GM12878 (cell line): ENCODE data around the gene ABCA3. TPM values are rescaled to one million over a fixed set of nuclear protein-coding genes. Genes with fewer than 3 reads are reported as not detected.

Source experiments
- ATAC-seq: fragments of 200-7000 bp; cut with Tn5 transposase; 3 replicates; pipeline ENCODE4 v1.9.1; 2020; ENCODE audit warnings: mild to moderate bottlenecking, moderate library complexity
- BruUV-seq: library from RNA; stranded (reverse); fragments of 400-500 nt; replicated peaks from 2 replicates; lab custom pipeline; 2021; lab: Mats Ljungman, UMichigan
- CTCF ChIA-PET: fragments of 300-600 bp; sonication (Branson Sonifier 250); formaldehyde crosslinking; extraction: SDS; loops from one replicate; lab custom pipeline; 2021; ENCODE audit warnings: inconsistent platforms; lab: Yijun Ruan, JAX
- POLR2A ChIA-PET: fragments of 350-600 bp; formaldehyde crosslinking; extraction: SDS; loops from one replicate; lab custom pipeline; 2021; ENCODE audit warnings: inconsistent platforms; lab: Charles Lee
- RAD21 ChIA-PET: fragments of 300-600 bp; sonication (Branson Sonifier 250); formaldehyde crosslinking; loops from one replicate; lab custom pipeline; 2023; ENCODE audit warnings: antibody characterized with exemption; ENCODE audit not compliant: unreplicated experiment; lab: Charles Lee
- SMC1A ChIA-PET: fragments of 300-600 bp; sonication (Branson Sonifier 250); formaldehyde crosslinking; loops from one replicate; lab custom pipeline; 2023; ENCODE audit not compliant: unreplicated experiment, uncharacterized antibody; lab: Charles Lee
- DNase-seq: peaks from one replicate; pipeline ENCODE4 v3.0.0-alpha.2; 2011; ENCODE audit warnings: low read depth, low spot score
- FAIRE-seq: peaks from 3 replicates; lab custom pipeline; 2011; peaks lifted over from hg19 to GRCh38; lab: Jason Lieb, UNC
- H2AFZ ChIP-seq: 2 replicates; pipeline ENCODE4 v1.6.0; 2011; ENCODE audit warnings: low read depth, low read length, control low read depth; ENCODE audit not compliant: control insufficient read depth
- H3K27ac ChIP-seq: 2 replicates; pipeline ENCODE4 v1.5.1; 2011; ENCODE audit warnings: control low read depth; ENCODE audit not compliant: control insufficient read depth, insufficient read depth
- H3K27me3 ChIP-seq, 2 experiments: replicated peaks in 1 of 2; 2 replicates each; pipeline versions ENCODE4 v1.6.0 to v1.6.1; 2011; ENCODE audit warnings: low read length in 1 of 2; ENCODE audit not compliant: control insufficient read depth in 2 of 2, insufficient read depth in 2 of 2
- H3K36me3 ChIP-seq, 2 experiments: 2 replicates each; pipeline ENCODE4 v1.5.1; 2011; ENCODE audit warnings: low read length in 1 of 2; ENCODE audit not compliant: control insufficient read depth in 2 of 2, insufficient read depth in 2 of 2
- H3K4me1 ChIP-seq: 2 replicates; pipeline ENCODE4 v1.6.1; 2011; ENCODE audit warnings: mild to moderate bottlenecking, low read length, moderate library complexity, mixed read lengths; ENCODE audit not compliant: control insufficient read depth, insufficient read depth
- H3K4me2 ChIP-seq: 2 replicates; pipeline ENCODE4 v1.6.0; 2011; ENCODE audit warnings: control low read depth; ENCODE audit not compliant: control insufficient read depth, insufficient read depth
- H3K4me3 ChIP-seq: fragments of 200-600 bp; sonication (generic); 2 replicates; pipeline ENCODE4 v1.5.1; 2016
- H3K79me2 ChIP-seq: 2 replicates; pipeline ENCODE4 v1.6.0; 2011; ENCODE audit warnings: low read length; ENCODE audit not compliant: control insufficient read depth, insufficient read depth
- H3K9ac ChIP-seq: 2 replicates; pipeline ENCODE4 v1.8.0; 2011; ENCODE audit warnings: low read length, control low read depth, mixed read lengths; ENCODE audit not compliant: control insufficient read depth, insufficient read depth
- H3K9me3 ChIP-seq: replicated peaks from 3 replicates; pipeline ENCODE4 v1.5.1; 2011; ENCODE audit warnings: mild to moderate bottlenecking, low read length; ENCODE audit not compliant: control insufficient read depth, insufficient read depth
- H4K20me1 ChIP-seq: 2 replicates; pipeline ENCODE4 v1.6.0; 2011; ENCODE audit not compliant: control insufficient read depth, insufficient read depth
- BCLAF1 ChIP-seq: fragments of 450-650 bp; IDR thresholded peaks from 2 replicates; pipeline ENCODE4 v1.6.1; 2017; ENCODE audit warnings: antibody characterized with exemption, mild to moderate bottlenecking, moderate library complexity
- EED ChIP-seq: sonication (generic); IDR thresholded peaks from 2 replicates; pipeline ENCODE4 v1.6.1; 2016; ENCODE audit warnings: antibody characterized with exemption, low read depth
- EP300 ChIP-seq, 2 experiments: fragments of 150-350 bp in 1 of 2; IDR thresholded peaks; 2 replicates each; pipeline ENCODE4 v1.6.1; 2011 to 2012; ENCODE audit warnings: low read depth in 2 of 2, low read length in 2 of 2, borderline replicate concordance in 1 of 2, improper control_type of control experiment in 1 of 2, inconsistent platforms in 1 of 2; ENCODE audit not compliant: control insufficient read depth in 1 of 2
- FOXM1 ChIP-seq: IDR thresholded peaks from 2 replicates; pipeline ENCODE4 v1.6.1; 2012; ENCODE audit warnings: low read depth, mild to moderate bottlenecking, inconsistent platforms, low read length, moderate library complexity
- PKNOX1 ChIP-seq: fragments of 450-650 bp; IDR thresholded peaks from 2 replicates; pipeline ENCODE4 v1.6.1; 2016; ENCODE audit warnings: mild to moderate bottlenecking
- SIX5 ChIP-seq: IDR thresholded peaks from 2 replicates; pipeline ENCODE4 v1.6.1; 2011; ENCODE audit warnings: mild to moderate bottlenecking, low read depth, low read length, moderate library complexity; ENCODE audit not compliant: severe bottlenecking
- TAF1 ChIP-seq: IDR thresholded peaks from 2 replicates; pipeline ENCODE4 v1.6.1; 2011; ENCODE audit warnings: mild to moderate bottlenecking, low read depth, low read length, borderline replicate concordance
- ZSCAN29 ChIP-seq: fragments of 450-650 bp; IDR thresholded peaks from 2 replicates; pipeline ENCODE4 v1.6.1; 2017; ENCODE audit warnings: mild to moderate bottlenecking, moderate library complexity
- WGBS: methylation state at CpG from one replicate; pipeline ENCODE4 v1.1.6; 2016; ENCODE audit warnings: low lambda C conversion rate; ENCODE audit not compliant: insufficient replicate concordance, insufficient coverage; ENCODE audit errors: missing lambda C conversion rate; 5-methylcytosine and 5-hydroxymethylcytosine counted together
- in situ Hi-C: fragments of 300-500 bp; cut with MboI; formaldehyde crosslinking; loops from 9 replicates; pipeline ENCODE4 v1.14.3; 2018; ENCODE audit warnings: mixed read lengths
- intact Hi-C: fragments of 100-400 bp; cut with micrococcal nuclease; formaldehyde crosslinking; loops from one replicate; pipeline ENCODE4 v1.14.2; 2022; ENCODE audit not compliant: unreplicated experiment
- polyA plus RNA-seq, 11 experiments: library from polyadenylated mRNA; depleted of rRNA in 4 of 11; unstranded in 6 of 11; stranded (reverse) in 5 of 11; fragments of >200 nt; fragmentation: Nextera tagmentation in 4 of 11; fragmentation: Illumina TruSeq in 1 of 11; extraction: Ambion mirVana in 4 of 11; extraction: Trizol in 1 of 11; gene quantifications; 1 replicate in 1 of 11; 2 replicates in 10 of 11; pipeline versions ENCODE4 v1.2.1 to v1.2.3, GENCODE V29; 2011 to 2016; ENCODE audit warnings: inconsistent platforms in 2 of 11, missing spikeins in 2 of 11, low read depth in 1 of 11
- total RNA-seq, 4 experiments: library from RNA; depleted of rRNA in 3 of 4; stranded (reverse); fragments of >200 nt in 3 of 4; fragmentation: Illumina TruSeq in 1 of 4; extraction: Trizol in 1 of 4; gene quantifications; 2 replicates each; pipeline versions ENCODE4 v1.2.1 to v1.2.3, GENCODE V29; 2013 to 2021

Gene ABCA3
- total and polyA plus RNA-seq, 10 of the 15 experiments (the other 5 are each of a cell fraction or from before 2014, with no cell fraction given) = 0.71 to 17.6 (median 6.7) TPM

- TF ChIP-seq ZSCAN29 (no peak), TAF1 (no peak), EP300 (IDR thresholded peaks at IDR 0.05; ENCODE audit: borderline replicate concordance in 1 of 2, control insufficient read depth in 1 of 2, low read depth in 2 of 2, low read length in 2 of 2) (no peak), BCLAF1 (no peak), PKNOX1 (no peak), FOXM1 (no peak), EED (no peak), SIX5 (no peak)
- no peak overlapping the region for H3K4me3 ChIP-seq
- no peak overlapping the region for H3K27ac ChIP-seq
- no peaks in the 10 kb centered on the region for H4K20me1 ChIP-seq
- DNase-seq (no peak), ATAC-seq (no peak; the same call in 2 of the 3 replicates), FAIRE-seq (no peak)
- ChIA-PET POLR2A (no interaction called here), SMC1A (no interaction called here), CTCF (no interaction called here), RAD21 (no interaction called here)
- no peaks in the 10 kb centered on the region for H3K36me3 ChIP-seq
- BruUV-seq = no TSS peak
- H3K9me3 ChIP-seq = no peaks in the 10 kb centered on the region
- in situ Hi-C loops (no loop called here), intact Hi-C loops (no loop called here)
- no peaks in the 10 kb centered on the region for H3K4me1 ChIP-seq
- H3K4me2 ChIP-seq = no peak overlapping the region
- no peak overlapping the region for H3K9ac ChIP-seq
- H3K27me3 ChIP-seq = no peaks in the 10 kb centered on the region
- no peak overlapping the region for H2AFZ ChIP-seq
- H3K79me2 ChIP-seq = no peaks in the 10 kb centered on the region
- 87% methylated on average over 14 of the region's 14 CpGs for WGBS
These were observed 62.3 kb downstream of the ABCA3 start for GRCh38 chr16:2278272-2278608.
